DMS79 treated with DMSO at 0.1 percent for 48 hours (cell line): Measurements from ENCODE around the gene LASP1NB.
"Not testable (repeated sequence)": the region's sequence is repeated elsewhere in the genome, so short reads cannot be mapped to it uniquely, and the experiment has no call there.

Source experiments
- DNase-seq: peaks from one replicate; lab custom pipeline; 2025; lab: John Stamatoyannopoulos, UW

LASP1NB gene

GRCh38 chr17:38918129-38918913, 7.1 kb upstream of the LASP1NB start:
- DNase-seq, result no peak

GRCh38 chr17:38918916-38919315, 6.5 kb upstream of the LASP1NB start:
- DNase-seq, result no peak

DNA sequence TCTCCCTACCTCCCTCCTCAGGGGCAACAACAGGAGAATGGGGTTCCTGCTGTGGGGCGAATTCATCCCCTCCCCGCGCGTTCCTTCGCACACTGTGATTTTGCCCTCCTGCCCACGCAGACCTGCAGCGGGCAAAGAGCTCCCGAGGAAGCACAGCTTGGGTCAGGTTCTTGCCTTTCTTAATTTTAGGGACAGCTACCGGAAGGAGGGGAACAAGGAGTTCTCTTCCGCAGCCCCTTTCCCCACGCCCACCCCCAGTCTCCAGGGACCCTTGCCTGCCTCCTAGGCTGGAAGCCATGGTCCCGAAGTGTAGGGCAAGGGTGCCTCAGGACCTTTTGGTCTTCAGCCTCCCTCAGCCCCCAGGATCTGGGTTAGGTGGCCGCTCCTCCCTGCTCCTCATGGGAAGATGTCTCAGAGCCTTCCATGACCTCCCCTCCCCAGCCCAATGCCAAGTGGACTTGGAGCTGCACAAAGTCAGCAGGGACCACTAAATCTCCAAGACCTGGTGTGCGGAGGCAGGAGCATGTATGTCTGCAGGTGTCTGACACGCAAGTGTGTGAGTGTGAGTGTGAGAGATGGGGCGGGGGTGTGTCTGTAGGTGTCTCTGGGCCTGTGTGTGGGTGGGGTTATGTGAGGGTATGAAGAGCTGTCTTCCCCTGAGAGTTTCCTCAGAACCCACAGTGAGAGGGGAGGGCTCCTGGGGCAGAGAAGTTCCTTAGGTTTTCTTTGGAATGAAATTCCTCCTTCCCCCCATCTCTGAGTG, 5.9 kb upstream of the LASP1NB start:
- DNase-seq, result no peak

- no peak for DNase-seq
Observed at GRCh38 chr17:38920374-38921291, 4.8 kb upstream of the LASP1NB start.

DNA sequence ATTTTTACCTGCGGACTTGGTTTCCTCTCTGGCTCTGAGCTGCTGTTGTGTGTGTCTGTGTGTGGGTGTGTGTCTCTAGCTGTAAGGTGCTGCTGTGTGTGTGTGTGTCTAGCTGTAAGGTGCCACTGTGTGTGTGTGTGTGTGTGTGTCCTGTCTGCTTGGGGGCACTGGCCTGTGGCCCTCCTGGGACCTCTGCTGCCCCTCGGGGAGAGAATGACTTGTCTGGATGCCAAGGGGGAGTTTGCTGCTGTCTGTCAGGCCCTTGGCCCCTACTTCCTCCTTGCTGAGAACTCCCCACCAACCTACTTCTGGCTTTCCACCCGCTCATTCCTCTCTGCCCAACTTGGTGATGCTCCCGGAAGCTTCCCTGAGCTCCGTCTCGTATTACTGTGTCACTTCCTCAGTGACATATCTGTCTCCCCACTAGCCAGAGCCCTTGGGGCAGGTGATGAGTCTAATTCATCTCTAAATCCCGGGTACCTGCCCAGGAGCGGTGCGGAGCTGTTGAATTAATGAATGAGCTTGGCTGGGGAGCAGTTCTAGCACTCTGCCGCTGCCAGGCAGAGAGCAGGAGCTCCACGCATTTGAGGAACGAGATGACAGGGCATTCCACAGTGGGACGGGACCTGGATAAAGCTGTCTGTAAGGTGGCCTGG, 3.5 kb upstream of the LASP1NB start:
- DNase-seq, result no peak

DNA sequence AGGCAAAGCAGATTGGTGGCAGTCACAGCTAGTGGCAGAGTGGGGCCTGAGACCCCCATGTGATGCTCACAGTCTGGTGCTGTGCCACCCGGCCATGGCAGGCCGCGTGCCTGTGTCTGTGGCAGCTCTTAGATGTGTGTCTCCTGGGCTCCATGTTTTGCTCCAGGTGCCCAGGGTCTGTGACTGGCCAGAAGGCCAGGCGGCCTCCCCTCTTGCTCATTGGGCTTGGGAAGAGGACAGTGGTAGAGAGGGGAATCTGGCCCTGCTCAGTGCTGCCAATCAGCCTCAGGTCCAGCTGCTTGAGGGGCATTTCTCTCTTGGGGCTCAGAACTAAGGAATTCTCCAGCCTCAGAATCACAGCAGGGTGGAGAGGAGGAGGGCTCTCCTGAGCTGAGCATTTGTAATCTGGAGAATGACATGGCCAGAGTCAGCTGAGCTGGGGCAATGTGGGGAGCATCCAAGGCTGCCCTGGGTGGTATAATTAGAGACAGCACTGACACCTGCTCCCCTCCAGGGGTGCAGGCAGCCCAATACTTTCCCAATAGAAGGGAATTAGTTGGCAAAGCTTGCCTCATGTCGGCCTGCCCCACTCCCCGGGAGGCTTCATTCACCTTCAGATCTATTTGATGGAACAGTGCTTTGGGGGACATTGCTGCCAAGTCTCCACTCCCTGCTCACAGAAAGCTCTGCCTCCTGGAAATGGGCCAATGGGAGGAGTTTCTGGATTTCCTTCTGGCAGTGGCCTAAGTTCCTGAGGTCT, 2.7 kb upstream of the LASP1NB start:
- DNase-seq, result peak; percentile 67

DNA sequence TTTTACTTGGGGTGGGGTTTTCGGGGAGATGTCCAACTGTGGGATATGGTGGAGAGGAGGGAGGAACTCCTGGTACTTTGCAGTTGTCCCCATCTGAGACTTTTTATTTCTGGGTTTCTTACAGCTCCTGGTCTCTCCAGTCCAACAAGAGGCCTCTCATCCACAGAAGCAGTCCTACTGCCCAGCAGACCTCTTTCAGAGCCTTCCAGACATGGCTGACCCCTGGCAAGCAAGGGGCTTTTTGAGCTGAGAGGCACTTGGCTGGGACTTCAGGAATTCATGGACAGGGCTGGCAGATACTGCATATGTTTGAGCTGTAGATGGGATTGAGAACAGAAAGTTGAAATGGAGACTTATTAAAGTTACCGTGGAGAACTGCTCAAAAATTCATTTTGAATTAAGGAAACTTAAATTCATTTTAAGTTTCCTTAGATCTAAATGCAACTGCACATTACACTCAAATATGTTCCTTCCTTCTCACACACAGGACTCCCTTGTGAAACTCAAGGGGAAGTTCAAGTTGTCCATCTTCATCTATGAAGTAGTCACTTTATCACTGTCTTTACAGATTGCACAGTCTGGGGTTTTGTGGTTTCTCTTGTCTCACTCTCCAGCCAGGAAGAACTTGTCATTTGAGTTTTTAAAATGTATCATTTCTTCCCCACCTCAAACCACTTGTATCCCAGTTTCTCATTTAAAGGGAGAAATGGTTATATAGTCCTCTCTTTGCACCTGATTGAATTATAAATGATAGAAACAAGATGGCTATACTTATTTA, 1.1 kb downstream of the LASP1NB start:
- DNase-seq, result no peak

- not testable (repeated sequence) for DNase-seq
Observed at GRCh38 chr17:38930782-38931181, 5.4 kb downstream of the LASP1NB start.

DNA sequence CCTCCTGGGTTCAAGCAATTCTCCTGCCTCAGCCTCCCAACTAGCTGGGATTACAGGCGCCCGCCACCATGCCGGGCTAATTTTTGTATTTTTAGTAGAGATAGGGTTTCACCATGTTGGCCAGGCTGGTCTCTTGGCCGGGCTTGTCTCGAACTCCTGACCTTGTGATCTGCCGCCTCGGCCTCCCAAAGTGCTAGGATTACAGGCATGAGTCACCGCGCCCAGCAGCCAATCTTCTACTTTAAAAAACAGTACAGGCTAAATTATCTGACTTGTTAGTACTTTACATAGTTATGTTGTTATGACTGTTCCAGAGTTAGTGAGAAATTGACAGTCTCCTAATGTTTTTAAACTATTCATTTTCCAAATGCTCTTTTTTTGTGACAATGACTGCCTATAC, 8.5 kb downstream of the LASP1NB start:
- DNase-seq, result not testable (repeated sequence)

DNA sequence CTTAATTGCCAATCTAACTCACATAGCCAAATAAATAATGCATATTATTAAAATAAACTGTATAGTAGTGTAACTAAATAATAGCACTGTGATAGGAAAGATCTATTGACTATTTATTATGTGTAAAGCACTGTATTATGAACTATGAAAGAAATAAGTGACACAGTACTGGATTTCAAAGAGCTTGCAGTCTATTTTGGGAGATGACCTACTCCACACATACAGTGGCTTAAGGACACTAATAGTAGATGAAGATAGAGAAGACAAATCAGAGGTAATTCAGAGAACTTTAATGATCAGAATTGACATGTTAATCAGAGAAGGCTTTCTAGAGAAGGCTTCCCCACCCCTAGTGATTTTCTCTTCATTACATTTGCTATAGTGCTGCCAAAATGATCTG, 14.6 kb downstream of the LASP1NB start:
- DNase-seq, result no peak

- DNase-seq, result no peak
Observed at GRCh38 chr17:38940404-38940803, 15.0 kb downstream of the LASP1NB start.

DNA sequence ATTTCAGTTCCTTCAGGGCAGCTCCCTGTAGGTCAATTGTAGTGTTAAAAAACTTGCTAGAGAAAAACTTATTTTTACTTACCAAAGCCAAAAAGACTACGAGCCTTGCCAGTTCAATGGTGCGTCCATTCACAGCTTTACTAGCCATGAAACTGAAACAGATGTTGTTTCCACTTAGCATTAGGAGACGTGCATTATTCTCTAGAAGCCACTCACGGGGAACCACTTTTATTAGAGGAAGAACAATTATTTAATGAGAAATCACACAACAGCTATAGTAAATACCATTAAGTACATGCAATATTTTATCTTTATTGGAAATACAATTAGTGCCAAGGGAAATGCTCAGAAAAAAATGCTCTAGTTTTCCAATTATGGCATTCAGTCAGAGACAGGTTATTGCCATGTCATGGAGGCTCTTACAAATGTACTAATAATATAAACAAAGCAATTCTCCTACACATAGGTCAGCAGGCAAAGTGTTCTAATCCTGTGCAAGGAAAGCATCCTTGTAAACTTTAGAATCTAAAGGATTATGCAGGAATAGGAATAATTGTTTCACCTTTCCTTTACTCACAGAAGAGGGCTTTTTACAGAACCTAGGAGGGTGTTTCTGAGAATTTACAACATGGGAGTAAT, 17.4 kb downstream of the LASP1NB start:
- DNase-seq, result peak; percentile 87

DNA sequence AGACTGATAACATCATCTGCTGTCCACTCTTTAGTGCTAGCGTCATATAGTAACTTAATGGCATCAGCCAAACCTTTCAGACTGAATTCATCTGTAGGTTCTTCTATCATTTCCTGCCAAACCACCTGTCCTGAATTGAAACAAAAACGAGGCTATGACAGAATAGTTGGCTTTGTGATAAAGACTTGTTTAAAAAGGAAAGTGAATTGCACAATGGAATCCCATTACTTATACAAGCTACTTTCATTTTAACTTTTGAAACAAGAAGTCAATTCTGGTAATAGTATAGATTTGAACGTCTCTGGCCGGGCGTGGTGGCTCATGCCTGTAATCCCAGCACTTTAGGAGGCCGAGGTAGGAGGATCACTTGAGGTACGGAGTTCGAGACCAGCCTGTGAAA, 18.2 kb downstream of the LASP1NB start:
- no peak for DNase-seq

DNA sequence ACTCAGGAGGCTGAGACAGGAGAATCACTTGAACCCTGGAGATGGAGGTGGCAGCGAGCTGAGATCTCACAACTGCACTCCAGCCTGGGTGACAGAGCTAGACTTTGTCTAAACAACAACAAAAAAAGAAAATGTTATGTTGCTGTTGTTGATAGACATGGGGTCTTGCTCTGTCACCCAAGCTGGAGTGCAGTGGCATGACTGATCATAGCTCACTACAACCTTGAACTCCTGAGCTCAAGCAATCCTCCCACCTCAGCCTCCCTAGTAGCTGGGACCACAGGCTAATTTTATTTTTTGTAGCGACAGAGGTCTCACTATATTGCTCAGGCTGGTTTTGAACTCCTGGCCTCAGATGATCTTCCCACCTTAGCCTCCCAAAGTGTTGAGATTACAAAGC, 21.8 kb downstream of the LASP1NB start:
- no peak for DNase-seq

DNA sequence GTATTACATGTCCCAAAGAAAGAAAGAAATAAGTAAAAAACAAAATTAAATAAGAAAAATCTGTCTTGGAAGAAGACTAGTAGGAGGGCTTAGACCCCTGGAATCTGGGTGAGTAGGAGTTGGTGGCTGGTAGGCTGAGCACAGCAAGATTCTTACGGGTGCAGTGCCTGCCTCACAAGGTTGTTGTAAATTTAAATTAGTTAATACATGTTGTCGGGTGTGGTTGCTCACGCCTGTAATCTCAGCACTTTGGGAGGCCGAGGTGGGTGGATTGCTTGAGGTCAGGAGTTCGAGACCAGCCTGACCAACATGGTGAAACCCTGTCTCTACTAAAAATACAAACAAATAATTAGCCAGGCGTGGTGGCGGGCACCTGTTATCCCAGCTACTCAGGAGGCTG, 28.4 kb downstream of the LASP1NB start:
- not testable (repeated sequence) for DNase-seq

- DNase-seq, result no peak
Observed at GRCh38 chr17:38958326-38958725, 32.9 kb downstream of the LASP1NB start.

- DNase-seq, result no peak
Observed at GRCh38 chr17:38958756-38959155, 33.3 kb downstream of the LASP1NB start.

DNA sequence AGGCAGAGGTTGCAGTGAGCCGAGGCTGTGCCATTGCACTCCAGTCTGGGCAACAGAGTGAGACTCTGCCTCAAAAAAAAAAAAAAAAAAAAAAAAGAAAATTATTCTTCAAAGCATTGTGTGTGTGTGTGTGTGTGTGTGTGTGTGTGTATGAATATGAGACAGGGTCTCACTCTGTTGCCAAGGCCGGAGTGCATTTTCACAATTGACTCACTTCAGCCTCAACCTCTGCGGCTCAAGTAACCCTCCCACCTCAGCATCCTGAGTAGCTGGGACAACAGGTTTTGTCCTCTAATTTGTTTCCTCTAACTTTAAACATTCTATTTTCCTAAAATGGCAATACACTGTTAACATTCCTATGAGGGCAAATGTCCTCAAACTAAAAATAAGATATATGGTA, 34.1 kb downstream of the LASP1NB start:
- no peak for DNase-seq

GRCh38 chr17:38960402-38960801, 35.0 kb downstream of the LASP1NB start:
- no peak for DNase-seq

GRCh38 chr17:38961413-38961812, 36.0 kb downstream of the LASP1NB start:
- no peak for DNase-seq
